PFSK-1 (cell line): ENCODE measurements around the gene COG3.

Source experiments
- FOXP2 ChIP-seq: optimal IDR thresholded peaks from 2 replicates; pipeline ENCODE3; 2011; ENCODE audit warnings: borderline replicate concordance, control low read depth, inconsistent platforms; ENCODE audit not compliant: insufficient read depth; ENCODE audit errors: extremely low read length, extremely low read depth
- POLR2AphosphoS5 ChIP-seq: IDR thresholded peaks from 2 replicates; pipeline ENCODE4 v1.6.1; 2012; ENCODE audit warnings: low read depth, mild to moderate bottlenecking, control low read depth, low read length, moderate library complexity
- SIN3A ChIP-seq: IDR thresholded peaks from 2 replicates; pipeline ENCODE4 v1.6.1; 2012; ENCODE audit warnings: mild to moderate bottlenecking, low read length, moderate library complexity, borderline replicate concordance; ENCODE audit not compliant: insufficient read depth
- TAF1 ChIP-seq: IDR thresholded peaks from 2 replicates; pipeline ENCODE4 v1.6.1; 2012; ENCODE audit warnings: low read length, control low read depth, borderline replicate concordance; ENCODE audit not compliant: insufficient read depth
- TF ChIP-seq, protein P1 (sequence below), 2 experiments: IDR thresholded peaks; 2 replicates each; pipeline versions ENCODE4 v1.6.1 to v1.8.0; 2011 to 2012; ENCODE audit warnings: low read depth in 2 of 2, low read length in 2 of 2, control low read depth in 1 of 2, inconsistent platforms in 1 of 2, mild to moderate bottlenecking in 1 of 2, moderate library complexity in 1 of 2; ENCODE audit not compliant: insufficient read depth in 1 of 2

COG3 gene

DNA sequence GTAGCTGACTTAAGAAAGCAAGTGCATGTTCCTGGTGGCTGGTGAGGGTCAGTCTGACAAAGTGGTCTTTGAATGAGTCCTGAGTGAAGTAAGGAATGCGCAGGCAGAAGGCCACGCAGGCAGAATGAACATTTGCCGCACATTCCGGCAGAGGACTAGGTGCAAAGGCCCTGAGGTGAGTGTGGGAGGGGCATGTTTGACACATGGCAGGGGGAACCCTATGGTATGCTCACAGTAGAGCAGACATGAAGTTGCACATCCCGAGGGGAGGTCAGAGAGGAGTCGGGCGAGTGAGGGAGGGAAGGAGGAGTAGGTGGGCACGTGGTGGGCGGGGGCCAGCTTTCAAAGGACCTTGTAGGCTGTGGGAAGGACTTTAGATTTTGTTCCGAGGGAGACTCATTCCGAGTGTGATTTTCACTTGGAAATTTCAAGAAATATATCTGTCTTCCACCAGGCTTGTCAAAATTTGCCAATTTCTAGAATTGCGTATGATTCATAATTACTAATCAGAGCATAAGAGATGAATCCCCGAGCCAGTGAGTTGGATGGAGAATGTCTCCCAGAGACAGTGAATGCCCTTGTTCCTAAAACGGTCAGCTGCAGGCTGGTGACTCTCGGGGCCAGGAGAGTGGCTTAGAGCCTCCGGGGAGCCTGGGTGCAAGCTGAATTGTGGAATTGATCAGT, 110.5 kb downstream of the COG3 start:
- TF ChIP-seq POLR2AphosphoS5 (no peak), SIN3A (no peak), TAF1 (no peak), FOXP2 (no peak)
- TF ChIP-seq, protein P1, sequence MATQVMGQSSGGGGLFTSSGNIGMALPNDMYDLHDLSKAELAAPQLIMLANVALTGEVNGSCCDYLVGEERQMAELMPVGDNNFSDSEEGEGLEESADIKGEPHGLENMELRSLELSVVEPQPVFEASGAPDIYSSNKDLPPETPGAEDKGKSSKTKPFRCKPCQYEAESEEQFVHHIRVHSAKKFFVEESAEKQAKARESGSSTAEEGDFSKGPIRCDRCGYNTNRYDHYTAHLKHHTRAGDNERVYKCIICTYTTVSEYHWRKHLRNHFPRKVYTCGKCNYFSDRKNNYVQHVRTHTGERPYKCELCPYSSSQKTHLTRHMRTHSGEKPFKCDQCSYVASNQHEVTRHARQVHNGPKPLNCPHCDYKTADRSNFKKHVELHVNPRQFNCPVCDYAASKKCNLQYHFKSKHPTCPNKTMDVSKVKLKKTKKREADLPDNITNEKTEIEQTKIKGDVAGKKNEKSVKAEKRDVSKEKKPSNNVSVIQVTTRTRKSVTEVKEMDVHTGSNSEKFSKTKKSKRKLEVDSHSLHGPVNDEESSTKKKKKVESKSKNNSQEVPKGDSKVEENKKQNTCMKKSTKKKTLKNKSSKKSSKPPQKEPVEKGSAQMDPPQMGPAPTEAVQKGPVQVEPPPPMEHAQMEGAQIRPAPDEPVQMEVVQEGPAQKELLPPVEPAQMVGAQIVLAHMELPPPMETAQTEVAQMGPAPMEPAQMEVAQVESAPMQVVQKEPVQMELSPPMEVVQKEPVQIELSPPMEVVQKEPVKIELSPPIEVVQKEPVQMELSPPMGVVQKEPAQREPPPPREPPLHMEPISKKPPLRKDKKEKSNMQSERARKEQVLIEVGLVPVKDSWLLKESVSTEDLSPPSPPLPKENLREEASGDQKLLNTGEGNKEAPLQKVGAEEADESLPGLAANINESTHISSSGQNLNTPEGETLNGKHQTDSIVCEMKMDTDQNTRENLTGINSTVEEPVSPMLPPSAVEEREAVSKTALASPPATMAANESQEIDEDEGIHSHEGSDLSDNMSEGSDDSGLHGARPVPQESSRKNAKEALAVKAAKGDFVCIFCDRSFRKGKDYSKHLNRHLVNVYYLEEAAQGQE (IDR thresholded peaks at IDR 0.05; ENCODE audit: insufficient read depth in 1 of 2, low read depth in 2 of 2, low read length in 2 of 2): no peak

DNA sequence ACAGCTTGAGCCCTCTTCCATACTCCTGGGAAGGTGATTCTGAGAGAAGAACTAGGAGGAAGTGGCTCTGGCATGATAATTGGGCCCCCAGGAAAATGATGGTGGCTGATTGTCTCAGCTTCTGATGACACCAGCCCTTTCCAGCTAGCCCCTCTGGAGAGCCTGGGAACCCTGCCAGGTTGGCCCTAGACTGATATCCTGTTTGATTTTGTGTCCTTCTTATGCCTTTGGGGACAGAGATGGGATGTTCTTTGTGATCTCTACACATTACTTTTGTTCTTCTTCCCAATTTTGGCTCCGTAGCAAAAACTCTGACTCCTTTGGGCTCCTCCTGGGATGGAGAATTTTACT, 111.1 kb downstream of the COG3 start:
- TF ChIP-seq, protein P1 (IDR thresholded peaks at IDR 0.05; ENCODE audit: insufficient read depth in 1 of 2, low read depth in 2 of 2, low read length in 2 of 2): no peak
- TF ChIP-seq TAF1 (no peak), POLR2AphosphoS5 (no peak), SIN3A (no peak), FOXP2 (no peak)

DNA sequence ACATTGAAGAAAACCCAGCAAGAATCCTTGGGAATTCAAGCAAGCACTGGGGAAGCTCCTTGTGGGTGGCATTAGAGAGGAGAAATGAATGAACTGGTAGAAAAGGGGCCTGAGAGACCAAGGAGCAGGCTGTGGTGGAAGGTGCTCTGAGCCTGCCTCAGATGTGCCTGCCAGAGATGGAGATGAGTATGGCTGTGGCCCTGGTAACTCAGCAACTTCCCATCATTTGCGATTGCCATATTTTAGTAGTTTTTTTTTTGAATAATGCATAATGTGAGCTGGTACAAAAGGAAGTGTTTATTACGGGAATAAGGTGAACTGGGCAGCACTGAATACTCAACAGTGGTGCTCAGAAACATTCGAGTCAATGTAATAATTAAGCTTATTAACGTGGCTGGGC, 111.7 kb downstream of the COG3 start:
- no peak for TF ChIP-seq TAF1

DNA sequence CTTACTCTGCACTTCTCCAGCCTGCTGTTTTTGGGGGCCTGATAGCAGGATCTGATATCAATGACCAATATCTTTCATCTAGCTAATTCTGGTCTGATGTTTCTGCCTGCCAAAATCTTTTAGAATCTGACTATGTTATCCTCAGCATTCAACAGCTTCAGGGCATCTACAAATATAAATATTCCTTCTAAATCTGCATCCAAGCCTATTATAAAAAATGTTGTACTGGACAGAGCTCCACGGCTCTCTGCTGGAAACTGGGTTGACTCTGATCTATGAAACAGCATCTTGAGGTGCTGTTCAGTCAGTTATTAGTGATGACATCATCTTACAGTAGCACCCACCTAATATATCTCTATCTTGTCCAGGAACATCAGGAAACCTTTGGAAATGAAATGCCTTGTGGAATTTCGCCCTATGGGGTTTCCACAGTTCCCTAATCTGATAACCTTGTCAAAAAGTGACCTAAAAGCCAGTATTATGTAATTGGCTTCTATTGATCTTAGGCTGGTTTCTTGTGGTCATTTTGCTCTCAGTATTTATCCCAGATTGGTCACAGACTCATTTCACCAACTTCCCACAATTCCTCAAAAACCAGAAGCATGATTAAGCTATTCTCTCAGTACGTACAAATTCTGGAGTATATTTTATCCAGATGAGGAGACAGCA, 117.8 kb downstream of the COG3 start:
- TF ChIP-seq FOXP2 (no peak), TAF1 (no peak), SIN3A (no peak), POLR2AphosphoS5 (no peak)
- TF ChIP-seq, protein P1 (IDR thresholded peaks at IDR 0.05; ENCODE audit: insufficient read depth in 1 of 2, low read depth in 2 of 2, low read length in 2 of 2): no peak

DNA sequence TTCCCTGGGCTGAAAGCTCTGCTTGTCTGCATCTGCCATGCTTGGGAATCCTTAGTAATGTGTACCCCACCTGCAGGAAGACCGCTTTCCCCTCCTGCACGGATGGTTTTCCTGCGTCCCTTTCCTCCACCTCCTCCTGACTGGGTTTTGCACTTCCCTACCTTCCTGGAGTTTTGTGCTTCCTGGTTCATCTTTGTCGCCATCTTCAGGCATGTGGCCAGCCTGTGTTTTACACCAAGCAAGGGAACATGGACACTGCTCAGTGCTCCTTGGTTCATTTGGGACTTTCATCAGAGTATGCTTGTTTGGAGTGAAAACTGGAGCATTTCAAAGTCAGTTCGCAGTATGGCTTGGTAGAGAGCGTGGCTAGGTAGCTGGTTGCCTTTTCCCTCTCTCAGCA, 120.1 kb downstream of the COG3 start:
- TF ChIP-seq TAF1 (no peak), FOXP2 (no peak), SIN3A (no peak), POLR2AphosphoS5 (no peak)
- TF ChIP-seq, protein P1 (IDR thresholded peaks at IDR 0.05; ENCODE audit: insufficient read depth in 1 of 2, low read depth in 2 of 2, low read length in 2 of 2): no peak
